IPS-18a (cell line): ENCODE results near the gene AACS.

Experiments used
- H3K27ac ChIP-seq: one replicate; pipeline ENCODE4 v1.5.1; 2013; ENCODE audit warnings: low read length
- H3K27me3 ChIP-seq: one replicate; pipeline ENCODE4 v1.6.1; 2013; ENCODE audit warnings: mild to moderate bottlenecking, low read length; ENCODE audit not compliant: control insufficient read depth, insufficient read depth
- H3K36me3 ChIP-seq: one replicate; pipeline ENCODE4 v1.6.1; 2013; ENCODE audit warnings: low read depth, low read length; ENCODE audit not compliant: control insufficient read depth
- H3K4me1 ChIP-seq: one replicate; pipeline ENCODE4 v1.6.1; 2013; ENCODE audit warnings: low read depth, low read length; ENCODE audit not compliant: control insufficient read depth
- H3K4me3 ChIP-seq: one replicate; pipeline ENCODE4 v1.5.1; 2013; ENCODE audit warnings: low read length
- H3K9ac ChIP-seq: one replicate; pipeline ENCODE4 v1.6.1; 2013; ENCODE audit warnings: mild to moderate bottlenecking, low read length, moderate library complexity
- H3K9me3 ChIP-seq: one replicate; pipeline ENCODE4 v1.6.1; 2013; ENCODE audit warnings: low read depth, low read length; ENCODE audit not compliant: control insufficient read depth

The AACS gene

GRCh38 chr12:125113789-125114188 is 48.6 kb downstream of the AACS start:
- Histone ChIP-seq H3K4me1 (no peaks in the 10 kb centered on the region), H3K36me3 (peaks cover 7% of the 10 kb centered on the region), H3K4me3 (no peak overlapping the region), H3K9me3 (no peaks in the 10 kb centered on the region), H3K9ac (no peak overlapping the region), H3K27ac (no peak overlapping the region), H3K27me3 (no peaks in the 10 kb centered on the region)

GRCh38 chr12:125114365-125115141 is 49.3 kb downstream of the AACS start:
- Histone ChIP-seq H3K36me3 (peaks cover 3% of the 10 kb centered on the region), H3K27ac (no peak overlapping the region), H3K9ac (no peak overlapping the region), H3K27me3 (no peaks in the 10 kb centered on the region), H3K4me3 (no peak overlapping the region), H3K9me3 (no peaks in the 10 kb centered on the region), H3K4me1 (no peaks in the 10 kb centered on the region)

DNA sequence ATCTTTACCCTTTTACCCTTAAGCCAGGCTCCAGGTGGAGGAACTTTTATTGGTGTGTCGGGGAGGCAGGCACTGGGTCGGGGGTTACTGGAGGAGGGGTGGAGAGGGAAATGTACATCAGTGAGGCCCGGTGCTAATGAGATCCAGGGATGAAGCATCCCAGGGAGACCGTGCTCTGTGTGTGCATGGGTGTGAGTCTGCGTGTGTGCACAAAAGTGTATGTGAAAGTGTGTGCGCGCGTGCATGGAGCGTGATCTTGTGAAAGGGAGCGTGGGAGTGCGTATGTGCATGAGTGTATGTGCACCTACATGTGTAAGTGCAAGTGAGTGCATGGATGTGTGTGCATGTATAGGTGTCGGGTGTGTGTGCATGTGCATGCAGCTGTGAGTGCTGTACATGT is 55.3 kb downstream of the AACS start:
- H3K36me3 ChIP-seq: peaks cover 7% of the 10 kb centered on the region
- H3K4me3 ChIP-seq: no peak overlapping the region
- H3K4me1 ChIP-seq: no peaks in the 10 kb centered on the region
- no peak overlapping the region for H3K27ac ChIP-seq
- no peaks in the 10 kb centered on the region for H3K27me3 ChIP-seq
- no peaks in the 10 kb centered on the region for H3K9me3 ChIP-seq
- H3K9ac ChIP-seq: no peak overlapping the region

DNA sequence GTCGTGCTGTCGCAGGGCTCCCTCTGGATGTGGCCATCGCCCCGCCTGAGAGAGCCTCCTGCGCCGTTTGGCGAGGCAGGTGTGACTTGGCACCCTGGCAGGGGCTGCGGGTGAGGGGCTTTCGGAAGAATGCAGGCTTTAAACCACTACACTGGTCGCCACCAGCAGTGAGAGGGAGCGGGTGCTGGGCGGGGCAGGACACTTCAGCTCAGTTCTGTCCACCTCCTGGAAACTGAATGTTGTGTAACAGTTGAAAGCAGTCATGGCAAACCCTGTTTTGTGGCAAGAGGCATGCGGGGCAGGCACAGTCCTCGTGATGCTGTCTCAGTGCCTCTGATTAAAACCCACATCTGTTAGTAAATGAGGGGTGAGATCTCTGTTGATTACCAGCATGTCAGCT is 55.9 kb downstream of the AACS start:
- H3K4me1 ChIP-seq: no peaks in the 10 kb centered on the region
- H3K4me3 ChIP-seq: no peak overlapping the region
- peaks cover 7% of the 10 kb centered on the region for H3K36me3 ChIP-seq
- H3K27me3 ChIP-seq: no peaks in the 10 kb centered on the region
- H3K9ac ChIP-seq: no peak overlapping the region
- H3K9me3 ChIP-seq: no peaks in the 10 kb centered on the region
- no peak overlapping the region for H3K27ac ChIP-seq

DNA sequence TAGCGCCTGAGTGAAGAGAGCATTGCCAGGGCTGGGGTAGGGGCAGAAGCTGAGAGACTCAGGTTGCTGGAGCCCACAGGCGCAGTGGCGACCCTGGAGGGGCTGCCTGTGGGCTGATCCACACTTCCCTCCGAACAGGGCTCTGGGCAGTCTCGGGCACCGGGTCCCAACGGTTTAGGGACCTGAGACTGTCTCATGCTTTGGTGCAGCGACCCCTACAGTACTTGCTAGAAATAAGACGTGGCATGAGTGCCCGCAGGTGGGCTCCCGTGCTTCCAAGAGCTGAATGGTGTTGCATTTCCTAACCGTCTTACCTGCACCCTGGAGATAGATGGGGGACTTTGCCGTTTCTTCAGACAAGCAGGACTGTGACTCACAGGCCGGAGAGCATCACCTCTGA is 57.4 kb downstream of the AACS start:
- H3K9me3 ChIP-seq: no peaks in the 10 kb centered on the region
- H3K36me3 ChIP-seq: peaks cover 11% of the 10 kb centered on the region

DNA sequence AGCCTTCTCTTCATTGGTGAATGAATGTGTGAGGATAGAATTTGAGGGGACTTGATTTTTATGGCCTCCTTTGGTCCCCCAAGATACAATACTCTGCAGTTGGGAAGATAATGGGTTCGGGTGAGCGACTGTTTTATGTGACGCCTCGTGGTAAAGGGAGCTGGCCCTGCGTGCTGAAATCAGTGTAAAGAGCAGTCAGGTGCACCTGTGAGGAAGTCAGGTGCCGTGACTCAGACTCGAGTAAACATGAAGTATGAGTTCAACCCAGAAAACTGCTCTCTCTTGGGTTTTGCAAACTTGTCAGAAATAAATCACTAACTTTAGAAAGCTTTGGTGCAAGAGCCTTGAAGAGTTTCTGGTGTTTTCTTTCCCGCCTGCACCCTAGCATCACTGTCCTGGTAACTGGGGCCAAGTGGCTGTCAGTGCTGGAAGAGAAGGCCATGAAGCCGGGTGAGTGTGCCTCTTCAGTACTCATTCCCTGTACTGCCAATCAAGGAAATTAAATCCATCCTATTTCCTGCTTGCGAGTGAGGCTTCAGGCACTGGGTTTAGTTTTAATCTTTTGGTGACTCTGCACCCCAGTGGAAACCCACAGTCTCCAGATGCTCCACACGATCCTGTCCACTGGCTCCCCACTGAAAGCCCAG is 59.2 kb downstream of the AACS start:
- Histone ChIP-seq H3K9me3 (no peaks in the 10 kb centered on the region), H3K9ac (no peak overlapping the region), H3K36me3 (peaks cover 11% of the 10 kb centered on the region), H3K4me1 (peaks cover 5% of the 10 kb centered on the region), H3K4me3 (no peak overlapping the region), H3K27me3 (no peaks in the 10 kb centered on the region), H3K27ac (no peak overlapping the region)

More for the DNA sequence above, 57.4 kb downstream of the AACS start:
- H3K27me3 ChIP-seq: no peaks in the 10 kb centered on the region
- H3K9ac ChIP-seq: no peak overlapping the region
- H3K4me3 ChIP-seq: no peak overlapping the region
- no peak overlapping the region for H3K27ac ChIP-seq
- H3K4me1 ChIP-seq: peaks cover 2% of the 10 kb centered on the region

DNA sequence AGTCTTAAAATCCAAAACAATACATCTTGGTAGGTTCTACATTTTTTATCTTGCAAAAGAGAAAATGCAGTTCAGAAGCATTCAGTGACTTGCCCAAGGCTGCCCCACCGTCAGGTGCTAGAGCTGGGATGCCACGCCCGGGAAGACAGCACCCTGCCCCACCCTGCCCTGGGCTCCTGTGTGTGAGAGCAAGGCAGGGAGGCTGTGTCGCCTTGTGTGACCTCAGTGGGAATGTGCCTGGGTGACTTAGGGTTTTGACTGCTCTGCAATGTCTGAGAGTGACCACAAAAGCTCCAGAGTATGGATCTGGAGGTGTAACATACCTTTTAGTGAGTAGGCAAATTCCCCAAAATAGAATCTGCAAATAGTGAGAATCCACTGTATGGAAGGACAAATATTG is 60.0 kb downstream of the AACS start:
- H3K27ac ChIP-seq: no peak overlapping the region
- peaks cover 5% of the 10 kb centered on the region for H3K4me1 ChIP-seq
- no peak overlapping the region for H3K9ac ChIP-seq
- peaks cover 11% of the 10 kb centered on the region for H3K36me3 ChIP-seq
- H3K9me3 ChIP-seq: no peaks in the 10 kb centered on the region
- H3K4me3 ChIP-seq: no peak overlapping the region
- no peaks in the 10 kb centered on the region for H3K27me3 ChIP-seq

DNA sequence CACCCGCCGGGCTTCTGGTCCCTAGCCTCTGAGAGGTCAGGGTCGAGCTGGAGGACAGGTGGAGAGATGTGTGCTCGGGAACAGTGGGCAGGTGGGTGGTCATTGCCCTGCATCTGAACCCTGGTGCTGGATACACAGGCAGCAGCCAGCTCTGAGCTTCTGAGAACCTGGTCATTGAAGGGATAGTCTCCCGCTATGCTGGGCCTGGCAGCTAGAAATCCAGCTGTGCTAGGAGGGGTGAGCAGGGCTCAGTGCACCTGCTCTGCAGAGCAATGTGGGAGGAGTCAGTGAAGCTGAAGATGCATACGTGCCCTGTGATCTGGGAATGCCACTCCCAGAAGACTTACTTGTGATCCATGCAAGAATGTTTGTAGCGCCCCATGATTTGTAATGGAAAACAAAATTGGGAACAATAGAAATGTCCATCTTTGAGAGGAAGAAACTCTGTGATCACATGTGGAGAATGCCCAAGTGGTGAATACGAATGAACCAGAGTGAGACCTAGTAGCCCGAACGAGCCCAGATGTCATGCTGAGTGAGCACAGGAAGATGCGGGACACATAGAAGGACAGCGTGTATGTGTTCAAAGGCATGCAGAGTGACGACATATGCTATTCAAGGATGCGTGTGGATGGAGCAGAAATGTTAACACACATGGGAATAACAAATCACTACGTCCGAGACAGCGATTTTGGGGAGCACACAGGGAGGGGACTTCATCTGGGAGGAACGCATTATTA is 63.4 kb downstream of the AACS start:
- Histone ChIP-seq H3K27ac (no peak overlapping the region), H3K36me3 (peaks cover 11% of the 10 kb centered on the region), H3K4me1 (peaks cover 5% of the 10 kb centered on the region), H3K27me3 (no peaks in the 10 kb centered on the region), H3K9me3 (no peaks in the 10 kb centered on the region), H3K9ac (no peak overlapping the region), H3K4me3 (no peak overlapping the region)

DNA sequence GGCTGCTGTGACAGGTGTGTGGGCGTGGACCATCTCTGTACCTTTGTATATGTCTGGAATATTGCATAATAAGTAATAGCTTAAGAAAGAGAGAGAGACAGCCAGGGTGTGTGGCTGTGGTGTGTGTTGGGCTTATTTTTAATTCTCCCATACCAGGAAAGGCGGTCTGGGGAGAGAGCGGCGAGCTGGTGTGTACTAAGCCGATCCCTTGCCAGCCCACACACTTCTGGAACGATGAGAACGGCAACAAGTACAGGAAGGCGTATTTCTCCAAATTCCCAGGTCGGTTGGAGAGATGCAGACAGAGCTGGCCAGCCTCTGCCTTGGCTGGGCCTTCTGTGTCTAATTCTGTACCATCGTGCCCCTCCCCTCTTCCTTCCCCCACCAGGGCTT is 63.9 kb downstream of the AACS start:
- no peaks in the 10 kb centered on the region for H3K27me3 ChIP-seq
- H3K4me3 ChIP-seq: no peak overlapping the region
- peaks cover 5% of the 10 kb centered on the region for H3K4me1 ChIP-seq
- H3K27ac ChIP-seq: no peak overlapping the region
- H3K9ac ChIP-seq: no peak overlapping the region
- no peaks in the 10 kb centered on the region for H3K9me3 ChIP-seq
- H3K36me3 ChIP-seq: peaks cover 11% of the 10 kb centered on the region

DNA sequence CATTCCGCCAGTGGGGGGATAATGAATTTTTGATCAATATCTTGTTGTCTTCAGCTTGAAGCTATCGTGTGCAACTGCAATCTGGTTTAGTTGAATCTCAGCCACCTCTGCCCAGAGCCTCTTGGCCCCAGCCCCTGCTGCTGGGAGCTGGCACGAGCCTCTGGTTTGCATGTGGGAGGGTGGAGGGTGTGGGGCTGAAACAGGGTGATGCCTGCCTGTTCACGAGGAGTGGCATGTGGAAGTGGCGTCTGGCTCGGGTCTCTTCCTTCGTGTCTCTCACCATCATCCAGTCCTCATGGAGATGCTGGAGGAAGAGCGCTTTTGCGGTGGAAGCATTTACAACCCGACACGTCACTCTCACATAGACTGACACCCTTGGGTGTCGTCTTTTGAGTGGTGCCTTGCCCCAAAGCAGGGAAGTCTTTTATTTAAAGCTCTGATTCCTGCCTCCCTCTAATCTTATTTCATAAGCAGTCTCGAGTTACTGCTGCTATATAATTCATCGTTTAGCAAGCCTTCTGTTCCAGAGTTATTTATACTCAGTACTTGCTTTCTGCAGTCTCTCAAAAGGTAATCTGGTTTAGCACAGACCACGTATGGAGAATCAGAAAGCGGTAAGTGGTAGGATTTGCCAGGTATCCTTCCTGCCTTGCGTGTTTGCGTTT is 64.5 kb downstream of the AACS start:
- Histone ChIP-seq H3K4me3 (no peak overlapping the region), H3K36me3 (peaks cover 11% of the 10 kb centered on the region), H3K4me1 (peaks cover 5% of the 10 kb centered on the region), H3K27me3 (no peaks in the 10 kb centered on the region), H3K9me3 (no peaks in the 10 kb centered on the region), H3K27ac (no peak overlapping the region), H3K9ac (no peak overlapping the region)

GRCh38 chr12:125131958-125132357 is 66.7 kb downstream of the AACS start:
- Histone ChIP-seq H3K9me3 (no peaks in the 10 kb centered on the region), H3K27me3 (no peaks in the 10 kb centered on the region), H3K9ac (no peak overlapping the region), H3K27ac (no peak overlapping the region), H3K4me1 (peaks cover 5% of the 10 kb centered on the region), H3K36me3 (peaks cover 5% of the 10 kb centered on the region), H3K4me3 (no peak overlapping the region)
